ENCODE results near the gene RS1. TPM values are rescaled to one million over a fixed set of nuclear protein-coding genes. Genes with fewer than 3 reads are reported as not detected.

The RS1 gene
- total and polyA plus RNA-seq, 2 of the 13 experiments (the other 11 are each of a cell fraction or from before 2014, with no cell fraction given): not detected

- TF ChIP-seq GMEB1 (CRISPR knock-in tag; IDR thresholded peaks at IDR 0.05; ENCODE audit: borderline replicate concordance) (no peak), ZNF235 (CRISPR knock-in tag; IDR thresholded peaks at IDR 0.05; ENCODE audit: borderline replicate concordance) (no peak), KDM4B (CRISPR knock-in tag; IDR thresholded peaks at IDR 0.05) (no peak), ZBTB1 (CRISPR knock-in tag; IDR thresholded peaks at IDR 0.05; ENCODE audit: borderline replicate concordance) (no peak), CBX5 (CRISPR knock-in tag; IDR thresholded peaks at IDR 0.05; ENCODE audit: borderline replicate concordance) (no peak), SALL2 (CRISPR knock-in tag; IDR thresholded peaks at IDR 0.05) (no peak), ZNF709 (CRISPR knock-in tag; IDR thresholded peaks at IDR 0.05) (0 out of 2 replicates have a peak, but pooled peaks have one; percentile 38), ZNF792 (CRISPR knock-in tag; IDR thresholded peaks at IDR 0.05) (0 out of 2 replicates have a peak, but pooled peaks have one; percentile 29), THAP11 (CRISPR knock-in tag; IDR thresholded peaks at IDR 0.05) (peak; percentile 51; the same call in 1 of the 2 replicates), ZNF850 (CRISPR knock-in tag; conservative IDR thresholded peaks at IDR 0.05) (no peak), TEAD3 (CRISPR knock-in tag; optimal IDR thresholded peaks at IDR 0.05; ENCODE audit: borderline replicate concordance) (no peak), GATAD1 (CRISPR knock-in tag; IDR thresholded peaks at IDR 0.05) (no peak), MXD3 (CRISPR knock-in tag; IDR thresholded peaks at IDR 0.05) (peak; percentile 44; the same call in 1 of the 2 replicates), ZXDC (CRISPR knock-in tag; IDR thresholded peaks at IDR 0.05) (no peak), USF2 (IDR thresholded peaks at IDR 0.05; ENCODE audit: low read depth, low read length) (no peak), USF2 (CRISPR knock-in tag; IDR thresholded peaks at IDR 0.05; ENCODE audit: borderline replicate concordance) (no peak), RFXAP (CRISPR knock-in tag; IDR thresholded peaks at IDR 0.05; ENCODE audit: borderline replicate concordance) (no peak)
- TF ChIP-seq, protein P1, sequence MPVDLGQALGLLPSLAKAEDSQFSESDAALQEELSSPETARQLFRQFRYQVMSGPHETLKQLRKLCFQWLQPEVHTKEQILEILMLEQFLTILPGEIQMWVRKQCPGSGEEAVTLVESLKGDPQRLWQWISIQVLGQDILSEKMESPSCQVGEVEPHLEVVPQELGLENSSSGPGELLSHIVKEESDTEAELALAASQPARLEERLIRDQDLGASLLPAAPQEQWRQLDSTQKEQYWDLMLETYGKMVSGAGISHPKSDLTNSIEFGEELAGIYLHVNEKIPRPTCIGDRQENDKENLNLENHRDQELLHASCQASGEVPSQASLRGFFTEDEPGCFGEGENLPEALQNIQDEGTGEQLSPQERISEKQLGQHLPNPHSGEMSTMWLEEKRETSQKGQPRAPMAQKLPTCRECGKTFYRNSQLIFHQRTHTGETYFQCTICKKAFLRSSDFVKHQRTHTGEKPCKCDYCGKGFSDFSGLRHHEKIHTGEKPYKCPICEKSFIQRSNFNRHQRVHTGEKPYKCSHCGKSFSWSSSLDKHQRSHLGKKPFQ (CRISPR knock-in tag; IDR thresholded peaks at IDR 0.05; ENCODE audit: insufficient replicate concordance): no peak
- TF ChIP-seq, protein P2, sequence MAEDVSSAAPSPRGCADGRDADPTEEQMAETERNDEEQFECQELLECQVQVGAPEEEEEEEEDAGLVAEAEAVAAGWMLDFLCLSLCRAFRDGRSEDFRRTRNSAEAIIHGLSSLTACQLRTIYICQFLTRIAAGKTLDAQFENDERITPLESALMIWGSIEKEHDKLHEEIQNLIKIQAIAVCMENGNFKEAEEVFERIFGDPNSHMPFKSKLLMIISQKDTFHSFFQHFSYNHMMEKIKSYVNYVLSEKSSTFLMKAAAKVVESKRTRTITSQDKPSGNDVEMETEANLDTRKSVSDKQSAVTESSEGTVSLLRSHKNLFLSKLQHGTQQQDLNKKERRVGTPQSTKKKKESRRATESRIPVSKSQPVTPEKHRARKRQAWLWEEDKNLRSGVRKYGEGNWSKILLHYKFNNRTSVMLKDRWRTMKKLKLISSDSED (CRISPR knock-in tag; IDR thresholded peaks at IDR 0.05): no peak
Observed at GRCh38 chrX:18674788-18675735, 3.2 kb upstream of the RS1 start (continued).
